HepG2 (cell line): ENCODE measurements around the gene GADD45B. TPM values are rescaled to one million over a fixed set of nuclear protein-coding genes. Genes with fewer than 3 reads are reported as not detected.

Source experiments
- GMEB1 ChIP-seq: sonication (generic); formaldehyde crosslinking; IDR thresholded peaks from 2 replicates; pipeline ENCODE4 v1.5.1; 2020; ENCODE audit warnings: missing genetic modification reagents, mild to moderate bottlenecking, borderline replicate concordance
- PBX3 ChIP-seq: sonication (generic); formaldehyde crosslinking; IDR thresholded peaks from 2 replicates; pipeline ENCODE4 v1.8.1; 2023; ENCODE audit warnings: missing genetic modification reagents, inconsistent platforms, borderline replicate concordance
- YEATS2 ChIP-seq: sonication (generic); formaldehyde crosslinking; IDR thresholded peaks from 2 replicates; pipeline ENCODE4 v1.4.0; 2020; ENCODE audit warnings: missing genetic modification reagents, borderline replicate concordance
- ZFAT ChIP-seq: sonication (generic); formaldehyde crosslinking; conservative IDR thresholded peaks from 2 replicates; pipeline ENCODE4 v1.8.1; 2023; ENCODE audit warnings: missing genetic modification reagents, inconsistent platforms
- ZNF263 ChIP-seq: sonication (generic); formaldehyde crosslinking; IDR thresholded peaks from 2 replicates; pipeline ENCODE4 v1.4.0; 2020; ENCODE audit warnings: missing genetic modification reagents
- ZNF318 ChIP-seq: sonication (generic); formaldehyde crosslinking; IDR thresholded peaks from 2 replicates; pipeline ENCODE4 v1.4.0; 2020; ENCODE audit warnings: mild to moderate bottlenecking, missing genetic modification reagents
- ZNF367 ChIP-seq: sonication (generic); formaldehyde crosslinking; IDR thresholded peaks from 2 replicates; pipeline ENCODE4 v1.4.0; 2020; ENCODE audit warnings: missing genetic modification reagents, borderline replicate concordance
- ZNF496 ChIP-seq: sonication (generic); formaldehyde crosslinking; IDR thresholded peaks from 2 replicates; pipeline ENCODE4 v1.8.1; 2023; ENCODE audit warnings: mild to moderate bottlenecking, moderate library complexity, missing genetic modification reagents; ENCODE audit not compliant: insufficient replicate concordance
- ZNF512B ChIP-seq: sonication (generic); formaldehyde crosslinking; IDR thresholded peaks from 2 replicates; pipeline ENCODE4 v1.5.1; 2020; ENCODE audit warnings: missing genetic modification reagents, mild to moderate bottlenecking, borderline replicate concordance
- ZNF691 ChIP-seq: sonication (generic); formaldehyde crosslinking; IDR thresholded peaks from 2 replicates; pipeline ENCODE4 v1.4.0; 2020; ENCODE audit warnings: missing genetic modification reagents, low read depth, mild to moderate bottlenecking, borderline replicate concordance
- ZNF749 ChIP-seq: sonication (generic); formaldehyde crosslinking; IDR thresholded peaks from 2 replicates; pipeline ENCODE4 v1.8.0; 2022; ENCODE audit warnings: mild to moderate bottlenecking, missing genetic modification reagents, moderate library complexity, borderline replicate concordance
- ZNF792 ChIP-seq: IDR thresholded peaks from 2 replicates; pipeline ENCODE4 v1.6.1; 2016
- polyA plus RNA-seq, 8 experiments: library from polyadenylated mRNA; depleted of rRNA in 3 of 8; stranded (reverse) in 7 of 8; unstranded in 1 of 8; fragments of >200 nt; fragmentation: Illumina TruSeq in 4 of 8; extraction: Trizol in 4 of 8; gene quantifications; 2 replicates each; pipeline versions ENCODE4 v1.2.1 to v1.2.3, GENCODE V29; 2011 to 2016; ENCODE audit warnings: low read depth in 4 of 8, missing spikeins in 1 of 8, mixed read lengths in 1 of 8; ENCODE audit not compliant: insufficient read depth in 1 of 8
- total RNA-seq, 5 experiments: library from RNA; depleted of rRNA; stranded (reverse); fragments of >200 nt; fragmentation: Illumina TruSeq; extraction: Trizol; gene quantifications; 2 replicates each; pipeline ENCODE4 v1.2.3, GENCODE V29; 2016; ENCODE audit warnings: low read depth in 1 of 5

GADD45B gene
- total and polyA plus RNA-seq, 2 of the 13 experiments (the other 11 are each of a cell fraction or from before 2014, with no cell fraction given): 4.6 to 34.1 TPM

DNA sequence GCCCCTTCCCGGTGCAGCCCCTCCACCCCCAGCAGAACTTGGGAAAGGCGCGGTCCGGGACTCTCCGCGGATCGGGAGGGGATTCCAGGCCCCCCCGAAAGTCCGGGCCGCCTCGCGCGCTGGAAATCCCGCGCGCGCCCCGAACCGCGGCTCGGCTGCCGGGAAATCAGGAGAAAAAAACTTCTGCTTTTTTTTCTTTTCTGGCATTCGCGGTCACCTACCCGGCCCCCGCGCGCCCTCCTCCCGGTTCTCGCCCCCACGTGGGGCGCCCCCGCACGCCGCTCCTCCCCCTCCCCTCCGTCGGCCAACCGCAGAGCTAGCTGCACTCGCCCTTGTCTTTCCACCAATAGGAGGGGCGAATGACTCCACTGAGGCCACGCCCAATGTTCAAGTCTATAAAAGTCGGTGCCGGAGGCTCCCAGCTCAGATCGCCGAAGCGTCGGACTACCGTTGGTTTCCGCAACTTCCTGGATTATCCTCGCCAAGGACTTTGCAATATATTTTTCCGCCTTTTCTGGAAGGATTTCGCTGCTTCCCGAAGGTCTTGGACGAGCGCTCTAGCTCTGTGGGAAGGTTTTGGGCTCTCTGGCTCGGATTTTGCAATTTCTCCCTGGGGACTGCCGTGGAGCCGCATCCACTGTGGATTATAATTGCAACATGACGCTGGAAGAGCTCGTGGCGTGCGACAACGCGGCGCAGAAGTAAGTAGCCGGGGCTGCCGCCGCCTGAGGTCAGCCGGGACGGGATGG, at the start of gene GADD45B (continued):
- no peak for TF ChIP-seq ZNF496 (CRISPR knock-in tag)
- TF ChIP-seq ZNF318 (CRISPR knock-in tag): no peak
- TF ChIP-seq ZNF749: 0 out of 2 replicates have a peak, but pooled peaks have one; percentile 45
- TF ChIP-seq ZNF263: peak; percentile 37; the same call in 1 of the 2 replicates
- TF ChIP-seq YEATS2 (CRISPR knock-in tag): 0 out of 2 replicates have a peak, but pooled peaks have one; percentile 28
- TF ChIP-seq ZNF792 (CRISPR knock-in tag): peak; percentile 73; the same call in 1 of the 2 replicates
- TF ChIP-seq PBX3 (CRISPR knock-in tag): 0 out of 2 replicates have a peak, but pooled peaks have one; percentile 48
- no peak for TF ChIP-seq ZNF512B (CRISPR knock-in tag)
- TF ChIP-seq GMEB1 (CRISPR knock-in tag): peak; percentile 61; the same call in 1 of the 2 replicates
- no peak for TF ChIP-seq ZFAT
- no peak for TF ChIP-seq ZNF367 (CRISPR knock-in tag)
- TF ChIP-seq ZNF691 (CRISPR knock-in tag): no peak
